Measurements from ENCODE around the gene PRDM16.

Gene PRDM16

GRCh38 chr1:3112526-3112925 lies 43.5 kb downstream of the PRDM16 start:
- H4K8ac ChIP-seq (ENCODE audit: low read length), result no peak overlapping the region
- DNase-seq, result no peak
- no peak overlapping the region for H2BK12ac ChIP-seq (ENCODE audit: low read length in 2 of 2)
- no peak overlapping the region for H2BK5ac ChIP-seq (ENCODE audit: low read depth, low read length, poor library complexity, severe bottlenecking)
- no peaks in the 10 kb centered on the region for H3K79me1 ChIP-seq (replicated peaks; ENCODE audit: low read length, poor library complexity, severe bottlenecking)
- WGBS, result 86% methylated on average over 17 of the region's 17 CpGs
- H3K4ac ChIP-seq (ENCODE audit: low read depth in 1 of 2, low read length in 2 of 2), result no peak overlapping the region
- no peak overlapping the region for H2BK15ac ChIP-seq (ENCODE audit: low read depth, poor library complexity, severe bottlenecking)
- H3K18ac ChIP-seq (ENCODE audit: low read depth in 1 of 2, low read length in 2 of 2), result no peak overlapping the region
- H2AK5ac ChIP-seq (ENCODE audit: low read length, severe bottlenecking), result no peak overlapping the region
- H3K4me3 ChIP-seq (ENCODE audit: insufficient read depth in 1 of 2, low read depth in 1 of 2, low read length in 2 of 2), result no peak overlapping the region
- no peak overlapping the region for H3K27ac ChIP-seq (ENCODE audit: low read length, poor library complexity, severe bottlenecking)
- no peak overlapping the region for H2BK120ac ChIP-seq (ENCODE audit: low read depth, low read length)
- H3K36me3 ChIP-seq (ENCODE audit: control insufficient read depth in 1 of 2, insufficient read depth in 2 of 2, low read depth in 1 of 2, low read length in 2 of 2), result no peaks in the 10 kb centered on the region
- H3K14ac ChIP-seq (ENCODE audit: low read length in 2 of 2), result no peak overlapping the region
- no peak overlapping the region for H2AFZ ChIP-seq (ENCODE audit: low read depth, low read length)
- no peak overlapping the region for H4K91ac ChIP-seq (ENCODE audit: low read length)
- no peak overlapping the region for H3K23ac ChIP-seq (ENCODE audit: low read length in 2 of 2)
- no peaks in the 10 kb centered on the region for H3K4me1 ChIP-seq (ENCODE audit: control insufficient read depth, insufficient read depth, low read depth, low read length)
- no peak overlapping the region for H3K4me2 ChIP-seq (ENCODE audit: low read length, poor library complexity, severe bottlenecking)
- no peak overlapping the region for H3K9ac ChIP-seq (ENCODE audit: low read length)
- peaks cover 0 to 43% of the 10 kb centered on the region in 2 experiments for H3K27me3 ChIP-seq (ENCODE audit: control insufficient read depth in 1 of 2, insufficient read depth in 1 of 2, low read length in 2 of 2)
- H3K9me3 ChIP-seq (ENCODE audit: control insufficient read depth, low read length), result peaks cover 11% of the 10 kb centered on the region

GRCh38 chr1:3113047-3113740 lies 44.2 kb downstream of the PRDM16 start:
- Histone ChIP-seq H3K18ac (ENCODE audit: low read depth in 1 of 2, low read length in 2 of 2) (no peak overlapping the region), H3K27ac (ENCODE audit: low read length, poor library complexity, severe bottlenecking) (no peak overlapping the region), H3K23ac (ENCODE audit: low read length in 2 of 2) (no peak overlapping the region), H3K36me3 (ENCODE audit: control insufficient read depth in 1 of 2, insufficient read depth in 2 of 2, low read depth in 1 of 2, low read length in 2 of 2) (no peaks in the 10 kb centered on the region), H3K4me2 (ENCODE audit: low read length, poor library complexity, severe bottlenecking) (no peak overlapping the region), H2BK15ac (ENCODE audit: low read depth, poor library complexity, severe bottlenecking) (no peak overlapping the region), H3K4me1 (ENCODE audit: control insufficient read depth, insufficient read depth, low read depth, low read length) (peaks cover 2% of the 10 kb centered on the region), H4K8ac (ENCODE audit: low read length) (no peak overlapping the region), H3K27me3 (ENCODE audit: control insufficient read depth in 1 of 2, insufficient read depth in 1 of 2, low read length in 2 of 2) (peaks cover 0 to 36% of the 10 kb centered on the region in 2 experiments), H2BK12ac (ENCODE audit: low read length in 2 of 2) (no peak overlapping the region), H2AFZ (ENCODE audit: low read depth, low read length) (no peak overlapping the region), H3K4ac (ENCODE audit: low read depth in 1 of 2, low read length in 2 of 2) (no peak overlapping the region), H3K4me3 (ENCODE audit: insufficient read depth in 1 of 2, low read depth in 1 of 2, low read length in 2 of 2) (no peak overlapping the region), H3K9me3 (ENCODE audit: control insufficient read depth, low read length) (peaks cover 4% of the 10 kb centered on the region), H2AK5ac (ENCODE audit: low read length, severe bottlenecking) (no peak overlapping the region), H4K91ac (ENCODE audit: low read length) (no peak overlapping the region), H2BK120ac (ENCODE audit: low read depth, low read length) (no peak overlapping the region), H3K9ac (ENCODE audit: low read length) (no peak overlapping the region), H3K79me1 (replicated peaks; ENCODE audit: low read length, poor library complexity, severe bottlenecking) (no peaks in the 10 kb centered on the region), H3K14ac (ENCODE audit: low read length in 2 of 2) (no peak overlapping the region), H2BK5ac (ENCODE audit: low read depth, low read length, poor library complexity, severe bottlenecking) (no peak overlapping the region)
- no peak for DNase-seq
- 72% methylated on average over 18 of the region's 20 CpGs for WGBS

GRCh38 chr1:3113741-3114056 lies 44.7 kb downstream of the PRDM16 start:
- Histone ChIP-seq H4K8ac (ENCODE audit: low read length) (no peak overlapping the region), H3K18ac (ENCODE audit: low read depth in 1 of 2, low read length in 2 of 2) (no peak overlapping the region), H2BK120ac (ENCODE audit: low read depth, low read length) (no peak overlapping the region), H3K4ac (ENCODE audit: low read depth in 1 of 2, low read length in 2 of 2) (no peak overlapping the region), H3K27me3 (ENCODE audit: control insufficient read depth in 1 of 2, insufficient read depth in 1 of 2, low read length in 2 of 2) (peaks cover 0 to 32% of the 10 kb centered on the region in 2 experiments), H2BK15ac (ENCODE audit: low read depth, poor library complexity, severe bottlenecking) (no peak overlapping the region), H3K9me3 (ENCODE audit: control insufficient read depth, low read length) (no peaks in the 10 kb centered on the region), H2AK5ac (ENCODE audit: low read length, severe bottlenecking) (no peak overlapping the region), H3K27ac (ENCODE audit: low read length, poor library complexity, severe bottlenecking) (no peak overlapping the region), H3K4me2 (ENCODE audit: low read length, poor library complexity, severe bottlenecking) (no peak overlapping the region), H3K9ac (ENCODE audit: low read length) (no peak overlapping the region), H3K36me3 (ENCODE audit: control insufficient read depth in 1 of 2, insufficient read depth in 2 of 2, low read depth in 1 of 2, low read length in 2 of 2) (no peaks in the 10 kb centered on the region), H2AFZ (ENCODE audit: low read depth, low read length) (no peak overlapping the region), H3K4me1 (ENCODE audit: control insufficient read depth, insufficient read depth, low read depth, low read length) (peaks cover 2% of the 10 kb centered on the region), H3K4me3 (ENCODE audit: insufficient read depth in 1 of 2, low read depth in 1 of 2, low read length in 2 of 2) (no peak overlapping the region), H3K14ac (ENCODE audit: low read length in 2 of 2) (no peak overlapping the region), H4K91ac (ENCODE audit: low read length) (no peak overlapping the region), H3K23ac (ENCODE audit: low read length in 2 of 2) (no peak overlapping the region), H3K79me1 (replicated peaks; ENCODE audit: low read length, poor library complexity, severe bottlenecking) (no peaks in the 10 kb centered on the region), H2BK5ac (ENCODE audit: low read depth, low read length, poor library complexity, severe bottlenecking) (no peak overlapping the region), H2BK12ac (ENCODE audit: low read length in 2 of 2) (no peak overlapping the region)
- no peak for DNase-seq
- WGBS, result 70% methylated on average over 6 of the region's 6 CpGs

GRCh38 chr1:3114131-3114744 lies 45.2 kb downstream of the PRDM16 start:
- H4K91ac ChIP-seq (ENCODE audit: low read length), result no peak overlapping the region
- H3K36me3 ChIP-seq (ENCODE audit: control insufficient read depth in 1 of 2, insufficient read depth in 2 of 2, low read depth in 1 of 2, low read length in 2 of 2), result no peaks in the 10 kb centered on the region
- H2AK5ac ChIP-seq (ENCODE audit: low read length, severe bottlenecking), result no peak overlapping the region
- H2AFZ ChIP-seq (ENCODE audit: low read depth, low read length), result no peak overlapping the region
- H3K4me2 ChIP-seq (ENCODE audit: low read length, poor library complexity, severe bottlenecking), result no peak overlapping the region
- H3K23ac ChIP-seq (ENCODE audit: low read length in 2 of 2), result no peak overlapping the region
- no peaks in the 10 kb centered on the region for H3K79me1 ChIP-seq (replicated peaks; ENCODE audit: low read length, poor library complexity, severe bottlenecking)
- no peak overlapping the region for H2BK5ac ChIP-seq (ENCODE audit: low read depth, low read length, poor library complexity, severe bottlenecking)
- WGBS, result 86% methylated on average over 49 of the region's 49 CpGs
- H3K4ac ChIP-seq (ENCODE audit: low read depth in 1 of 2, low read length in 2 of 2), result no peak overlapping the region
- no peak overlapping the region for H2BK15ac ChIP-seq (ENCODE audit: low read depth, poor library complexity, severe bottlenecking)
- H3K9ac ChIP-seq (ENCODE audit: low read length), result no peak overlapping the region
- H3K27ac ChIP-seq (ENCODE audit: low read length, poor library complexity, severe bottlenecking), result no peak overlapping the region
- no peak overlapping the region for H3K14ac ChIP-seq (ENCODE audit: low read length in 2 of 2)
- no peak overlapping the region for H4K8ac ChIP-seq (ENCODE audit: low read length)
- H3K4me1 ChIP-seq (ENCODE audit: control insufficient read depth, insufficient read depth, low read depth, low read length), result peaks cover 2% of the 10 kb centered on the region
- H3K18ac ChIP-seq (ENCODE audit: low read depth in 1 of 2, low read length in 2 of 2), result no peak overlapping the region
- peaks cover 0 to 29% of the 10 kb centered on the region in 2 experiments for H3K27me3 ChIP-seq (ENCODE audit: control insufficient read depth in 1 of 2, insufficient read depth in 1 of 2, low read length in 2 of 2)
- H3K4me3 ChIP-seq (ENCODE audit: insufficient read depth in 1 of 2, low read depth in 1 of 2, low read length in 2 of 2), result no peak overlapping the region
- no peaks in the 10 kb centered on the region for H3K9me3 ChIP-seq (ENCODE audit: control insufficient read depth, low read length)
- no peak for DNase-seq
- no peak overlapping the region for H2BK12ac ChIP-seq (ENCODE audit: low read length in 2 of 2)
- H2BK120ac ChIP-seq (ENCODE audit: low read depth, low read length), result no peak overlapping the region
